ENCODE results near the gene C10orf143.

Gene C10orf143

GRCh38 chr10:130140425-130140824 is 29.8 kb upstream of the C10orf143 start:
- TF ChIP-seq CTCF (IDR thresholded peaks at IDR 0.05; ENCODE audit: extremely low read depth, insufficient read depth, missing control alignments): no peak
- in situ Hi-C loops (cut with MboI; ENCODE audit: low pct_unique_long_range_greater_than_20kb, low sequenced_read_pairs, unreplicated experiment): no loop called here
- no peak for DNase-seq (ENCODE audit: low spot score)

- no peak for DNase-seq (ENCODE audit: low spot score)
- TF ChIP-seq CTCF (IDR thresholded peaks at IDR 0.05; ENCODE audit: extremely low read depth, insufficient read depth, missing control alignments): no peak
- in situ Hi-C loops (cut with MboI; ENCODE audit: low pct_unique_long_range_greater_than_20kb, low sequenced_read_pairs, unreplicated experiment): no loop called here
These were observed 27.8 kb upstream of the C10orf143 start for GRCh38 chr10:130138479-130138866.

GRCh38 chr10:130137659-130138478 is 27.2 kb upstream of the C10orf143 start:
- in situ Hi-C loops (cut with MboI; ENCODE audit: low pct_unique_long_range_greater_than_20kb, low sequenced_read_pairs, unreplicated experiment): no loop called here
- no peak for DNase-seq (ENCODE audit: low spot score)
- TF ChIP-seq CTCF (IDR thresholded peaks at IDR 0.05; ENCODE audit: extremely low read depth, insufficient read depth, missing control alignments): no peak

GRCh38 chr10:130137090-130137448 is 26.4 kb upstream of the C10orf143 start:
- in situ Hi-C loops (cut with MboI; ENCODE audit: low pct_unique_long_range_greater_than_20kb, low sequenced_read_pairs, unreplicated experiment): no loop called here
- DNase-seq (ENCODE audit: low spot score): no peak
- TF ChIP-seq CTCF (IDR thresholded peaks at IDR 0.05; ENCODE audit: extremely low read depth, insufficient read depth, missing control alignments): no peak

GRCh38 chr10:130136226-130137089 is 25.8 kb upstream of the C10orf143 start, which contains the start of gene GLRX3:
TSS of gene GLRX3 (plus strand) at chr10:130136391. CDS start at chr10:130136421, 30 bp downstream.
- DNase-seq (ENCODE audit: low spot score): peak; percentile 98
- in situ Hi-C loops (cut with MboI; ENCODE audit: low pct_unique_long_range_greater_than_20kb, low sequenced_read_pairs, unreplicated experiment): no loop called here
- TF ChIP-seq CTCF (IDR thresholded peaks at IDR 0.05; ENCODE audit: extremely low read depth, insufficient read depth, missing control alignments): no peak

- TF ChIP-seq CTCF (IDR thresholded peaks at IDR 0.05; ENCODE audit: extremely low read depth, insufficient read depth, missing control alignments): no peak
- in situ Hi-C loops (cut with MboI; ENCODE audit: low pct_unique_long_range_greater_than_20kb, low sequenced_read_pairs, unreplicated experiment): no loop called here
These were observed 25.1 kb upstream of the C10orf143 start for GRCh38 chr10:130135676-130136225.

More at GRCh38 chr10:130135676-130136225, 25.1 kb upstream of the C10orf143 start:
- DNase-seq (ENCODE audit: low spot score): no peak
